SK-N-DZ (cell line): ENCODE results near the gene LRWD1.
"Not testable (repeated sequence)": the region's sequence is repeated elsewhere in the genome, so short reads cannot be mapped to it uniquely, and the experiment has no call there.

Experiments used
- DNase-seq: peaks from one replicate; pipeline ENCODE4 v3.0.0-alpha.2; 2015; ENCODE audit warnings: low spot score

Gene LRWD1

GRCh38 chr7:102467581-102468477, 3.0 kb downstream of the LRWD1 start:
- DNase-seq: no peak

- DNase-seq: no peak
Observed at GRCh38 chr7:102468478-102469350, 3.9 kb downstream of the LRWD1 start.

GRCh38 chr7:102469351-102469971, 4.7 kb downstream of the LRWD1 start:
- no peak for DNase-seq

- no peak for DNase-seq
Observed at GRCh38 chr7:102469972-102470825, 5.4 kb downstream of the LRWD1 start.

- DNase-seq: no peak
Observed at GRCh38 chr7:102471791-102472125, 7.0 kb downstream of the LRWD1 start.

- DNase-seq: no peak
Observed at GRCh38 chr7:102472126-102473041, 7.6 kb downstream of the LRWD1 start.

GRCh38 chr7:102473271-102473991, 8.6 kb downstream of the LRWD1 start:
- no peak for DNase-seq

- DNase-seq: not testable (repeated sequence)
Observed at GRCh38 chr7:102474116-102474515, 9.3 kb downstream of the LRWD1 start.

GRCh38 chr7:102474736-102475435, 10.1 kb downstream of the LRWD1 start:
- DNase-seq: not testable (repeated sequence)

GRCh38 chr7:102478314-102479208, 13.8 kb downstream of the LRWD1 start, which contains the start of gene POLR2J:
POLR2J (minus strand) TSS chr7:102478922; CDS start chr7:102478860, 62 bp downstream.
- DNase-seq: peak; percentile 83

GRCh38 chr7:102479209-102479584, 14.4 kb downstream of the LRWD1 start:
- DNase-seq: not testable (repeated sequence)

GRCh38 chr7:102479982-102480637, 15.3 kb downstream of the LRWD1 start:
- DNase-seq: not testable (repeated sequence)

- not testable (repeated sequence) for DNase-seq
Observed at GRCh38 chr7:102481962-102482361, 17.2 kb downstream of the LRWD1 start.

GRCh38 chr7:102484317-102484716, 19.5 kb downstream of the LRWD1 start:
- DNase-seq: not testable (repeated sequence)

- DNase-seq: not testable (repeated sequence)
Observed at GRCh38 chr7:102490529-102491075, 25.8 kb downstream of the LRWD1 start.

- DNase-seq: not testable (repeated sequence)
Observed at GRCh38 chr7:102493220-102493935, 28.6 kb downstream of the LRWD1 start.
